ENCODE data around the gene PCSK7. TPM values are rescaled to one million over a fixed set of nuclear protein-coding genes. Genes with fewer than 3 reads are reported as not detected.
"Not testable (repeated sequence)": the region's sequence is repeated elsewhere in the genome, so short reads cannot be mapped to it uniquely, and the experiment has no call there.

Gene PCSK7
- total RNA-seq, 2 donors from 2014 or later = 25.9 to 86.0 TPM

- Histone ChIP-seq H3K4me3 (no peak overlapping the region), H3K27ac (peak overlapping the region in 2 of 4 donors; percentile 24 to 50), H3K27me3 (no peaks in the 10 kb centered on the region), H3K36me3 (replicated peaks in 1 of 2; ENCODE audit: insufficient read depth in 1 of 2, low read depth in 2 of 2) (peaks cover 0 to 9% of the 10 kb centered on the region in 2 donors), H3K4me1 (peaks cover 37% of the 10 kb centered on the region), H3K9me3 (no peaks in the 10 kb centered on the region)
- peak; percentile 16 for ATAC-seq
- TF ChIP-seq POLR2A (IDR thresholded peaks at IDR 0.05) (no peak), CTCF (IDR thresholded peaks at IDR 0.05) (no peak)
- no peak for DNase-seq
- 85 to 89% methylated on average over 11 of the region's 11 CpGs for WGBS, 2 donors
- intact Hi-C loops (cut with DNase I) = loop anchor here (10.0 kb wide), 1 partner anchor 453 kb away; no protein-coding TSS in a partner anchor
These were observed 14.5 kb downstream of the PCSK7 start for GRCh38 chr11:117217141-117218084.

GRCh38 chr11:117214404-117215110 lies 17.3 kb downstream of the PCSK7 start:
- intact Hi-C loops (cut with DNase I) = loop anchor here (10.0 kb wide), 1 partner anchor 450 kb away; no protein-coding TSS in a partner anchor

GRCh38 chr11:117212697-117213355 lies 19.0 kb downstream of the PCSK7 start:
- 94 to 95% methylated on average over 10 to 11 of the region's 11 CpGs for WGBS, 2 donors
- no peak for TF ChIP-seq POLR2A (IDR thresholded peaks at IDR 0.05)
- TF ChIP-seq CTCF (IDR thresholded peaks at IDR 0.05) = no peak
- ATAC-seq (no peak), DNase-seq (no peak)
- Histone ChIP-seq H3K4me1 (no peaks in the 10 kb centered on the region), H3K4me3 (no peak overlapping the region), H3K9me3 (no peaks in the 10 kb centered on the region), H3K27ac (no peak overlapping the region), H3K27me3 (no peaks in the 10 kb centered on the region), H3K36me3 (replicated peaks in 1 of 2; ENCODE audit: insufficient read depth in 1 of 2, low read depth in 2 of 2) (peaks cover 0 to 9% of the 10 kb centered on the region in 2 donors)
- intact Hi-C loops (cut with DNase I) = loop anchor here (10.0 kb wide), 1 partner anchor 448 kb away; no protein-coding TSS in a partner anchor

More at GRCh38 chr11:117214404-117215110, 17.3 kb downstream of the PCSK7 start:
- Histone ChIP-seq H3K27ac (no peak overlapping the region), H3K36me3 (replicated peaks in 1 of 2; ENCODE audit: insufficient read depth in 1 of 2, low read depth in 2 of 2) (peaks cover 0 to 10% of the 10 kb centered on the region in 2 donors), H3K27me3 (no peaks in the 10 kb centered on the region), H3K9me3 (no peaks in the 10 kb centered on the region), H3K4me1 (peaks cover 10% of the 10 kb centered on the region), H3K4me3 (no peak overlapping the region)
- 86 to 91% methylated on average over 7 of the region's 7 CpGs for WGBS, 2 donors
- TF ChIP-seq POLR2A (IDR thresholded peaks at IDR 0.05) (no peak), CTCF (IDR thresholded peaks at IDR 0.05) (no peak)
- no peak for ATAC-seq
- DNase-seq = no peak

- ATAC-seq = no peak
- no peaks in the 10 kb centered on the region for H3K9me3 ChIP-seq
- H3K4me1 ChIP-seq = no peaks in the 10 kb centered on the region
- no peak for DNase-seq
- no peak overlapping the region for H3K27ac ChIP-seq
- peaks cover 0 to 4% of the 10 kb centered on the region in 2 donors for H3K36me3 ChIP-seq (replicated peaks in 1 of 2; ENCODE audit: insufficient read depth in 1 of 2, low read depth in 2 of 2)
- intact Hi-C loops (cut with DNase I) = loop anchor here (10.0 kb wide), 1 partner anchor 446 kb away; no protein-coding TSS in a partner anchor
- 94 to 96% methylated on average over 3 of the region's 3 CpGs for WGBS, 2 donors
- TF ChIP-seq POLR2A (IDR thresholded peaks at IDR 0.05) = no peak
- TF ChIP-seq CTCF (IDR thresholded peaks at IDR 0.05) = no peak
- no peak overlapping the region for H3K4me3 ChIP-seq
- no peaks in the 10 kb centered on the region for H3K27me3 ChIP-seq
These were observed 21.3 kb downstream of the PCSK7 start for GRCh38 chr11:117210620-117211019.

- H3K9me3 ChIP-seq; H3K27ac ChIP-seq; H3K4me3 ChIP-seq; ATAC-seq; DNase-seq; H3K27me3 ChIP-seq; H3K36me3 ChIP-seq (replicated peaks in 1 of 2; ENCODE audit: insufficient read depth in 1 of 2, low read depth in 2 of 2); H3K4me1 ChIP-seq: not testable (repeated sequence)
- intact Hi-C loops (cut with DNase I) = loop anchor here (10.0 kb wide), 1 partner anchor 445 kb away; no protein-coding TSS in a partner anchor
- 83 to 85% methylated on average over 7 to 8 of the region's 8 CpGs for WGBS, 2 donors
These were observed 22.3 kb downstream of the PCSK7 start for GRCh38 chr11:117209351-117210125.

GRCh38 chr11:117208710-117209109 lies 23.2 kb downstream of the PCSK7 start:
- DNase-seq; H3K4me1 ChIP-seq; H3K27me3 ChIP-seq; H3K4me3 ChIP-seq; H3K36me3 ChIP-seq (replicated peaks in 1 of 2; ENCODE audit: insufficient read depth in 1 of 2, low read depth in 2 of 2); intact Hi-C loops (cut with DNase I); H3K9me3 ChIP-seq; H3K27ac ChIP-seq; ATAC-seq: not testable (repeated sequence)
- WGBS, 2 donors = 79% methylated on average over 9 of the region's 13 CpGs; no CpG with 5 or more reads in 1 of the 2 donors

Data from body of pancreas (tissue), 4 donors.